WI38 (cell line): ENCODE results near the gene PREX1.

Source experiments
- H3K4me3 ChIP-seq: 2 replicates; pipeline ENCODE4 v1.5.1; 2011; ENCODE audit warnings: low read depth, mild to moderate bottlenecking, control low read depth, low read length
- CTCF ChIP-seq: IDR thresholded peaks from 2 replicates; pipeline ENCODE4 v1.5.1; 2012; ENCODE audit warnings: low read depth, mild to moderate bottlenecking, control low read depth, low read length

PREX1 gene

GRCh38 chr20:48689388-48689787, 138.4 kb downstream of the PREX1 start:
- no peak overlapping the region for H3K4me3 ChIP-seq
- TF ChIP-seq CTCF: no peak

- H3K4me3 ChIP-seq: no peak overlapping the region
- no peak for TF ChIP-seq CTCF
These were observed 139.2 kb downstream of the PREX1 start for GRCh38 chr20:48688579-48688978.

DNA sequence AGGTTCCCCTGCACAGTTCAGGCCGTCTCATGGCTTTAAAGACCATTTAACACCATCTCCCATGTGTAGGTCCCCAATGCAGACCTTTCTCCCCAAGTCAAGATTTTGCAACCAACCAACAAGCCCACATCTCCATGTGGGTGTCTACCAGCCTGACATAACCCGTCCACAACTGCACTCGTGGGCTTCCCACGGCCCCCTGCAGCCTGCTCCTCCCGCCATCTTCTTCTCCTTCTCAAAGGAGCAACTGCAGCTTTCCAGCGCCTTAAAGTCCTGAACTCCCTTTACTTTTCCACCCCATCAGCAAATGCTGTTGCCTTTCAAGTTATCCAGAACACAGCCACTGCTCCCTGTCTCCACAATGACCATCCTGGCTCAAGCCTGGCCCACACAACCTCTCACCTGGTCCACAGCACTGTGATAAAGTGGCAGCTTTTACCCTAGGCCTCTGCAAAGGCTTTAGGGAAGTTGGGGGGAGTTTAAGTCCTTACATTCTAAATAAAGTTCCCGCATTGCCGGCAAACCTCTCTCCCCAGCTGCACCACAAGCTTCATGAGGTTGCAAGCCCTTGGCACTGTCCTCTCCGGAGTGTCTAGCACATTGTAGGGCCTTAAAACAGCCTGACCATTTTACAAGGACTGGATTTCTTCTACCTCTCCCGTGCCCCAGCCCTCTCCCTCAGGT, 140.5 kb downstream of the PREX1 start:
- H3K4me3 ChIP-seq: no peak overlapping the region
- no peak for TF ChIP-seq CTCF

DNA sequence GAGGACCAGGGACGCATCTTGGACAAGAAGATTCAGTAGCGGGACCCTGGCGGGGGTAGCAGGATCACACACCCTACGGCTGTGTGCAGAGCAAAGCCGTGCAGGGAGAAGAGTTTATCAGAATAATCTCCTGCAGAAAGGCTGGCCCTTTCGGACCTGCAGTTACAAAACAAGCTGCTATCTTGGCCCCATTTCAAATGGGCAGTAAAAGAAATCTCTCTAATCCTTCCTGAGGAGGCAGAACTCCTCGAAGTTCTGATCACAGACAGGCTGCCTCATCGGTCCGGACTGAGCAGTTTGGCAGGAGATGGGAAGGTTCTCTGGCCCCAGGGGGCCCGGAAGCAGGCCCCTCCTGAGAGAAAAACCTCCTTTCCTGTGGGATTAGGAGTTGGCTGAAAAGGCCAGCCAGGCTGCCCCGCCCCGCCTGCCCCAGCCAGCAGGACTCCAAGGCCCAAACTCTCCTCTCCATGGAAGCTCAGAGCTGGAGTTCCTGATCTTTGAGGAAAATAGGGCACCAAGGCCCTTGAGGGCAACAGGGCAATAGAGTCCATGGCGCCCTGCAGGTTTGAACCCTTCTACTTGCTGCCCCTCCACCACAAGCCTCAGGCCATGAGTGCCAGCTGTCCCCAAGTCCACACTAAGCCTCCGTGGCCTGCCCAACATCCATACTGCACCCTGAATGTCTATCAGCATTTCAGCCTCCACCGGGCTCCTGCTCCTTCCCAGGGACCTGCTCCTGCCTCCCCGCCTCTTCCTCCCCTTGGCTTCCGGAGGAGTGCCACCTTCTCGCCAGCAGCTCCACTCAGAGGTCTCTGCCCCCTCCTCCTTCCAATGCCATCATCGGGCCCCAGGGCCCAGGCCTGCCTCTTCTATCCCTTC, 141.3 kb downstream of the PREX1 start:
- TF ChIP-seq CTCF: no peak
- no peak overlapping the region for H3K4me3 ChIP-seq

DNA sequence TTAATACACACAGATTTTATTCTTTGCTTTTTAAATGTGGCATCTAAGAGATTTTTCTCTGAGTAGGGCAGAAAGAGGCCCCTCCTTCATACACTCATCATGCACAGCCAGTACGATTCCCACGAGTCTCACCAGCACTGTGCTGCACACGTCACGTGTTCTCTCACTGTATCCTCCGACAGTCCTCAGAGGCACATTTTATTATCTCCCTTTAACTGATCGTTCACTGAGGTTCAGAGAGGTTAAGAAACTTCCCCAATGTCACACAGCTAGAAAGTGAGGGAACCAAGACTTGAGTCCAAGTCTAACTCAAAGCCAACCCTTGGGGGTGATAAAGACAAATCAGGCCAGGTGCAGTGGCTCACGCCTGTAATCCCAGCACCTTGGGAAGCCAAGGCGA, 142.5 kb downstream of the PREX1 start:
- H3K4me3 ChIP-seq: no peak overlapping the region
- no peak for TF ChIP-seq CTCF

GRCh38 chr20:48684501-48685041, 143.2 kb downstream of the PREX1 start:
- H3K4me3 ChIP-seq: no peak overlapping the region
- TF ChIP-seq CTCF: no peak
